K562 (cell line): ENCODE measurements around the gene NAIP. TPM values are rescaled to one million over a fixed set of nuclear protein-coding genes. Genes with fewer than 3 reads are reported as not detected.
"Not testable (repeated sequence)": the region's sequence is repeated elsewhere in the genome, so short reads cannot be mapped to it uniquely, and the experiment has no call there.

Experiments used
- ATAC-seq: fragments of 200-7000 bp; cut with Tn5 transposase; 3 replicates; pipeline ENCODE4 v1.9.1; 2020; ENCODE audit warnings: moderate library complexity
- BruUV-seq: library from RNA; stranded (reverse); fragments of 400-500 nt; replicated peaks from 2 replicates; lab custom pipeline; 2021; lab: Mats Ljungman, UMichigan
- CTCF ChIA-PET: fragments of 300-600 bp; formaldehyde crosslinking; extraction: SDS; loops from one replicate; lab custom pipeline; 2021; ENCODE audit warnings: low intra/inter-chr PET ratio; lab: Yijun Ruan, JAX
- POLR2A ChIA-PET: fragments of 300-600, 350-650 bp; sonication (Branson Sonifier 250); formaldehyde crosslinking; extraction: SDS; loops from one replicate; lab custom pipeline; 2021; ENCODE audit warnings: antibody characterized with exemption, inconsistent platforms; lab: Yijun Ruan, JAX
- DNase-seq, 4 experiments: peaks; one replicate each; pipeline versions ENCODE4 v3.0.0 to v3.0.0-alpha.2; 2011 to 2018; ENCODE audit warnings: low spot score in 3 of 4, mixed read lengths in 3 of 4; ENCODE audit errors: extremely low read depth in 1 of 4
- FAIRE-seq: peaks from 2 replicates; lab custom pipeline; 2011; peaks lifted over from hg19 to GRCh38; lab: Jason Lieb, UNC
- H2AFZ ChIP-seq: 2 replicates; pipeline ENCODE4 v1.6.0; 2011; ENCODE audit warnings: low read depth, low read length, control low read depth, inconsistent platforms
- H3K27ac ChIP-seq: fragments of 200-600 bp; 3 replicates; pipeline ENCODE4 v1.8.0; 2011; ENCODE audit warnings: low read depth, mild to moderate bottlenecking, control low read depth, inconsistent platforms, low read length, moderate library complexity, mixed read lengths; ENCODE audit errors: extremely low read depth
- H3K27me3 ChIP-seq, 2 experiments: fragments of 300-600 bp in 1 of 2; 2 replicates in 1 of 2; 3 replicates in 1 of 2; pipeline versions ENCODE4 v1.6.0 to v1.8.0; 2011; ENCODE audit warnings: inconsistent platforms in 2 of 2, low read length in 2 of 2, mild to moderate bottlenecking in 1 of 2, mixed read lengths in 1 of 2, moderate library complexity in 1 of 2; ENCODE audit not compliant: control insufficient read depth in 2 of 2, insufficient read depth in 2 of 2
- H3K36me3 ChIP-seq: fragments of 300-600 bp; 3 replicates; pipeline ENCODE4 v1.8.0; 2011; ENCODE audit warnings: mild to moderate bottlenecking, low read length, inconsistent platforms; ENCODE audit not compliant: control insufficient read depth, insufficient read depth
- H3K4me1 ChIP-seq, 2 experiments: fragments of 200-600 bp in 1 of 2; replicated peaks in 1 of 2; 2 replicates in 1 of 2; 3 replicates in 1 of 2; pipeline versions ENCODE4 v1.5.1 to v1.8.0; 2011; ENCODE audit warnings: inconsistent platforms in 2 of 2, low read length in 2 of 2, mild to moderate bottlenecking in 1 of 2, mixed read lengths in 1 of 2, moderate library complexity in 1 of 2; ENCODE audit not compliant: control insufficient read depth in 2 of 2, insufficient read depth in 2 of 2
- H3K4me2 ChIP-seq: 2 replicates; pipeline ENCODE4 v1.6.1; 2011; ENCODE audit warnings: low read length, control low read depth, inconsistent platforms, mixed read lengths; ENCODE audit not compliant: insufficient read depth
- H3K4me3 ChIP-seq: fragments of 200-600 bp; sonication (generic), shearing (Covaris generic); 2 replicates; pipeline ENCODE4 v1.5.1; 2016; ENCODE audit warnings: control low read depth, inconsistent platforms
- H3K79me2 ChIP-seq: fragments of 200-600 bp; 3 replicates; pipeline ENCODE4 v1.8.0; 2011; ENCODE audit warnings: low read length, inconsistent platforms; ENCODE audit not compliant: control insufficient read depth, insufficient read depth
- H3K9ac ChIP-seq, 2 experiments: 2 replicates each; pipeline versions ENCODE4 v1.6.0 to v1.6.1; 2011; ENCODE audit warnings: low read depth in 2 of 2, low read length in 2 of 2, control low read depth in 1 of 2, inconsistent platforms in 1 of 2, mild to moderate bottlenecking in 1 of 2, mixed read lengths in 1 of 2; ENCODE audit not compliant: insufficient read depth in 1 of 2
- H3K9me1 ChIP-seq: one replicate; pipeline ENCODE4 v1.6.0; 2011; ENCODE audit warnings: inconsistent platforms, mild to moderate bottlenecking, low read length, moderate library complexity; ENCODE audit not compliant: control insufficient read depth, insufficient read depth
- H3K9me3 ChIP-seq: replicated peaks from 2 replicates; pipeline ENCODE4 v1.5.1; 2011; ENCODE audit warnings: low read depth, low read length, inconsistent platforms; ENCODE audit not compliant: control insufficient read depth, insufficient read depth
- H4K20me1 ChIP-seq: replicated peaks from 2 replicates; pipeline ENCODE4 v1.6.1; 2011; ENCODE audit warnings: low read length, inconsistent platforms, mixed read lengths; ENCODE audit not compliant: control insufficient read depth, insufficient read depth
- WGBS: fragments of 100-300 bp; shearing (Covaris generic); methylation state at CpG from one replicate; pipeline ENCODE4 v1.1.6; 2016; ENCODE audit warnings: low coverage, mixed read lengths; ENCODE audit not compliant: insufficient coverage; ENCODE audit errors: missing lambda C conversion rate; 5-methylcytosine and 5-hydroxymethylcytosine counted together
- in situ Hi-C: fragments of 300-500 bp; cut with MboI; formaldehyde crosslinking; loops from 4 replicates; pipeline ENCODE4 v1.15.0; 2018; ENCODE audit warnings: inconsistent platforms, mixed read lengths
- intact Hi-C: fragments of 100-400 bp; cut with micrococcal nuclease; formaldehyde crosslinking; loops from 2 replicates; pipeline ENCODE4 v1.14.2; 2022
- polyA plus RNA-seq, 8 experiments: library from polyadenylated mRNA; depleted of rRNA in 4 of 8; stranded (reverse) in 5 of 8; unstranded in 3 of 8; fragments of >200 nt; fragmentation: Nextera tagmentation in 2 of 8; fragmentation: Illumina TruSeq in 1 of 8; extraction: Ambion mirVana in 2 of 8; extraction: Trizol in 1 of 8; gene quantifications; 2 replicates each; pipeline versions ENCODE4 v1.2.1 to v1.2.3, GENCODE V29; 2011 to 2014; ENCODE audit warnings: inconsistent platforms in 1 of 8, missing spikeins in 1 of 8
- total RNA-seq, 7 experiments: library from RNA; depleted of rRNA in 6 of 7; stranded (reverse); fragments of >200 nt in 6 of 7; fragmentation: Illumina TruSeq in 2 of 7; extraction: Trizol in 2 of 7; gene quantifications; 2 replicates each; pipeline versions ENCODE4 v1.2.1 to v1.2.3, GENCODE V29; 2011 to 2021; ENCODE audit warnings: low replicate concordance in 1 of 7

The NAIP gene
- total and polyA plus RNA-seq, 9 of the 15 experiments (the other 6 are each of a cell fraction or from before 2014, with no cell fraction given) = 1.5 to 6.4 (median 3.3) TPM

DNA sequence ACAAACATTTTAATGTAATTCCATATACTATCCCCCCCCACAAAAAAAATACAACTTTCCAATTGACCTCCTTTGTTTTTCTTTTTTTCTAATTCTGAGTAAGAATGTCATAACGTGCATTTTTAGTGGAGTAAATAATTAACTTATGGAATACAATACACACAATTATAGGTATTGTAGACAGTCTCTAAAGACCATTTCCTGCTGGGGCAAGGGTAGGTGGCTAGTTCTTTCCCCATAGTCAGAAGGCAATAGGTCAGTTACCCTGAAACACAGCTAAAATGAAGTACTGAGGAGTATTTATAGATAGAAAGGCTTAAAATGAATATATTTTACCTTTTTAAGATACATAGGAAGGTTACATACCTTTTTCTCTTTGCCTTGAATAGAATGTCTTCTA, 36.2 kb upstream of the NAIP start:
- DNase-seq, FAIRE-seq, ATAC-seq, H3K9me3 ChIP-seq, POLR2A ChIA-PET, CTCF ChIA-PET, H3K36me3 ChIP-seq, H3K27me3 ChIP-seq, H2AFZ ChIP-seq, H3K4me1 ChIP-seq, BruUV-seq, H3K27ac ChIP-seq, H3K4me2 ChIP-seq, H3K9ac ChIP-seq, H4K20me1 ChIP-seq, H3K4me3 ChIP-seq, H3K9me1 ChIP-seq, H3K79me2 ChIP-seq, intact Hi-C loops, in situ Hi-C loops: not testable (repeated sequence)
- no CpG with 5 or more reads among the region's 1 CpG for WGBS

DNA sequence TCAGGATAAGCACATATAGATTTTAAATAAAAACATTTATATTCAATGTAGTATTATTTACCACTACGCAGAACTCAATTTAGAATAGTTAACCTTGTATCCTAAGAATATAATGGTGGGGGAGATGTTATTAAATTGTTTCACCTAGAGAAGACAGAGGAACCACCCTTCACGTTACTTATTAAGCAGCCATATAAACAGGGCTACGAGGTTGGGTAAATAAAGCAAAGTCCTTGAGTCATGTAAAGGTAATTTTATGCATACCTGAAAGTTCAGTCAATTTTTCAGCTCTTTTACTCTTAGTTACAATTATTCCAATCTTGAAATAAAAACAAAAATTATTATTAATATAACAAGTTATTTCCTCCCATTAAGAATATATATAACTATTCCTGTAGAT, 34.3 kb upstream of the NAIP start:
- intact Hi-C loops = not testable (repeated sequence)

DNA sequence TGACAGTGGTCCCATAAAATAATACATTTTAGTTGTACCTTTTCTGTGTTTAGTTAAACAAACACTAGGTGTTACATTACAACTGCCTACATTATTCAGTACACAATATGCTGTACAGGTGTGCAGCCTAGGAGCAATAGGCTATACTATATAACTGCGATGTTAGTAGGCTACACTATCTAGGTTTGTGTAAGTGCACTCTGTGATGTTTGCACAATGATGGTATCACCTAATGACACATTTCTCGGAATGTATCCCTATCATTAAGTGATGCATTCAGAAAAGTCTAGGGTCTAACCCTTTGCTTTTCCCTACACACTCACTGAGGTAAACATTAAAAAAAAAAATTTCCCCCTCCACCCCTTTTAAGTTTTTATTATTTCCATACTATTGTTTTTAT, 19.7 kb upstream of the NAIP start:
- H3K4me3 ChIP-seq, H3K4me2 ChIP-seq, H3K79me2 ChIP-seq, ATAC-seq, intact Hi-C loops, H3K9me1 ChIP-seq, BruUV-seq, DNase-seq, H3K27ac ChIP-seq, H3K9ac ChIP-seq, in situ Hi-C loops, H4K20me1 ChIP-seq, POLR2A ChIA-PET, FAIRE-seq, H3K36me3 ChIP-seq, H3K4me1 ChIP-seq, H3K9me3 ChIP-seq, CTCF ChIA-PET, H3K27me3 ChIP-seq, H2AFZ ChIP-seq: not testable (repeated sequence)
- WGBS = 36% methylated on average over 1 of the region's 2 CpGs

More for the DNA sequence above, 34.3 kb upstream of the NAIP start:
- H3K9me3 ChIP-seq, H3K36me3 ChIP-seq, H3K79me2 ChIP-seq, H3K4me2 ChIP-seq, H3K27ac ChIP-seq, POLR2A ChIA-PET, H3K27me3 ChIP-seq, H3K4me3 ChIP-seq, FAIRE-seq, CTCF ChIA-PET, H4K20me1 ChIP-seq, DNase-seq, ATAC-seq, H3K9me1 ChIP-seq, H3K4me1 ChIP-seq, H3K9ac ChIP-seq, in situ Hi-C loops, H2AFZ ChIP-seq: not testable (repeated sequence)
- no CpG with 5 or more reads among the region's 3 CpGs for WGBS
- TSS peak; percentile 29 for BruUV-seq

GRCh38 chr5:71044128-71044527, 19.0 kb upstream of the NAIP start:
- WGBS = no CpG with 5 or more reads among the region's 2 CpGs
- H3K4me2 ChIP-seq, ATAC-seq, FAIRE-seq, in situ Hi-C loops, POLR2A ChIA-PET, H3K36me3 ChIP-seq, H3K4me3 ChIP-seq, H3K9me1 ChIP-seq, H3K27ac ChIP-seq, intact Hi-C loops, H4K20me1 ChIP-seq, CTCF ChIA-PET, H3K9me3 ChIP-seq, H3K4me1 ChIP-seq, H2AFZ ChIP-seq, DNase-seq, H3K79me2 ChIP-seq, H3K27me3 ChIP-seq, H3K9ac ChIP-seq: not testable (repeated sequence)
- BruUV-seq = TSS peak; percentile 56
